Ascending aorta (tissue), 2 donors: ENCODE data around the gene PLXNA2. TPM values are rescaled to one million over a fixed set of nuclear protein-coding genes. Genes with fewer than 3 reads are reported as not detected.

Source experiments
- DNase-seq, 2 donors: peaks; one replicate each; pipeline ENCODE4 v3.0.0-alpha.2; 2019; ENCODE audit warnings: low spot score in 2 of 2
- H3K27ac ChIP-seq, 2 donors: fragments of 200-600 bp; sonication (generic); one replicate each; pipeline ENCODE4 v1.5.1; 2016 to 2017; ENCODE audit warnings: mild to moderate bottlenecking in 1 of 2
- H3K27me3 ChIP-seq: fragments of 200-600 bp; sonication (generic); one replicate; pipeline ENCODE4 v1.5.1; 2017
- H3K36me3 ChIP-seq, 2 donors: fragments of 200-600 bp; sonication (generic); one replicate each; pipeline ENCODE4 v1.5.1; 2016
- H3K4me1 ChIP-seq, 2 donors: fragments of 200-600 bp; sonication (generic); one replicate each; pipeline ENCODE4 v1.5.1; 2016 to 2017; ENCODE audit warnings: mild to moderate bottlenecking in 1 of 2
- H3K4me3 ChIP-seq, 2 donors: fragments of 200-600 bp; sonication (generic); one replicate each; pipeline ENCODE4 v1.5.1; 2016 to 2017; ENCODE audit warnings: mild to moderate bottlenecking in 1 of 2
- H3K9me3 ChIP-seq, 2 donors: fragments of 200-600 bp; sonication (generic); one replicate each; pipeline ENCODE4 v1.5.1; 2016
- intact Hi-C: fragments of 100-400 bp; cut with DNase I; formaldehyde crosslinking; loops from one replicate; pipeline ENCODE4 v1.15.1; 2023
- total RNA-seq: library from RNA; depleted of rRNA; stranded (reverse); fragments of >200 nt; gene quantifications from one replicate; pipeline ENCODE4 v1.1.0, GENCODE V29; 2016
- TF ChIP-seq, protein P1 (sequence below), 3 experiments: fragments of 200-600 bp in 2 of 3; fragments of 450-650 bp in 1 of 3; sonication (generic) in 2 of 3; IDR thresholded peaks; one replicate each; pipeline ENCODE4 v1.5.1; 2016 to 2019; ENCODE audit warnings: antibody characterized with exemption in 3 of 3, mild to moderate bottlenecking in 1 of 3, moderate library complexity in 1 of 3

The PLXNA2 gene
- total RNA-seq, 1 donor from 2014 or later, result 33.0 TPM

DNA sequence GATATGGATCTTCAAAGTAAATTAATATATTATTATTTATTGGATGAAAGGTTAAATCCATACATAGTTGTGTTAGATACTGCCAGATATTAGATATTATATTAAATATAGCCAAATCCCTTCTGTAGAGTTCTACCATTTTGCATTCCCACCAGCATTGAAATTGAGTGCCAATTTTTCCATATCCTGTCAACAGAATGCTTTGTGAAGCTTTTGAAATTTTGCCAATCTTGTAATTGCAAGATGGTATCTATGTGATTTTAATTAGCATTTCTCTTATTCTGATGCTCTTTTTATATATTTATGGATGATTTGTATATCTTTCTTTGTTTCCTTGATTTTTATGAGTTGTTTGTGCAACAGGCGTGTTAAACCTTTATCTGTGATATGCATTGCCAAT lies 266.3 kb downstream of the PLXNA2 start:
- no peaks in the 10 kb centered on the region for H3K4me1 ChIP-seq
- H3K4me3 ChIP-seq, result no peak overlapping the region
- H3K27ac ChIP-seq, result no peak overlapping the region
- no peaks in the 10 kb centered on the region for H3K36me3 ChIP-seq
- DNase-seq, result no peak
- H3K27me3 ChIP-seq, result no peaks in the 10 kb centered on the region
- H3K9me3 ChIP-seq, result no peaks in the 10 kb centered on the region
- intact Hi-C loops, result no loop called here
- TF ChIP-seq, protein P1, sequence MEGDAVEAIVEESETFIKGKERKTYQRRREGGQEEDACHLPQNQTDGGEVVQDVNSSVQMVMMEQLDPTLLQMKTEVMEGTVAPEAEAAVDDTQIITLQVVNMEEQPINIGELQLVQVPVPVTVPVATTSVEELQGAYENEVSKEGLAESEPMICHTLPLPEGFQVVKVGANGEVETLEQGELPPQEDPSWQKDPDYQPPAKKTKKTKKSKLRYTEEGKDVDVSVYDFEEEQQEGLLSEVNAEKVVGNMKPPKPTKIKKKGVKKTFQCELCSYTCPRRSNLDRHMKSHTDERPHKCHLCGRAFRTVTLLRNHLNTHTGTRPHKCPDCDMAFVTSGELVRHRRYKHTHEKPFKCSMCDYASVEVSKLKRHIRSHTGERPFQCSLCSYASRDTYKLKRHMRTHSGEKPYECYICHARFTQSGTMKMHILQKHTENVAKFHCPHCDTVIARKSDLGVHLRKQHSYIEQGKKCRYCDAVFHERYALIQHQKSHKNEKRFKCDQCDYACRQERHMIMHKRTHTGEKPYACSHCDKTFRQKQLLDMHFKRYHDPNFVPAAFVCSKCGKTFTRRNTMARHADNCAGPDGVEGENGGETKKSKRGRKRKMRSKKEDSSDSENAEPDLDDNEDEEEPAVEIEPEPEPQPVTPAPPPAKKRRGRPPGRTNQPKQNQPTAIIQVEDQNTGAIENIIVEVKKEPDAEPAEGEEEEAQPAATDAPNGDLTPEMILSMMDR (IDR thresholded peaks at IDR 0.05), result no peak

DNA sequence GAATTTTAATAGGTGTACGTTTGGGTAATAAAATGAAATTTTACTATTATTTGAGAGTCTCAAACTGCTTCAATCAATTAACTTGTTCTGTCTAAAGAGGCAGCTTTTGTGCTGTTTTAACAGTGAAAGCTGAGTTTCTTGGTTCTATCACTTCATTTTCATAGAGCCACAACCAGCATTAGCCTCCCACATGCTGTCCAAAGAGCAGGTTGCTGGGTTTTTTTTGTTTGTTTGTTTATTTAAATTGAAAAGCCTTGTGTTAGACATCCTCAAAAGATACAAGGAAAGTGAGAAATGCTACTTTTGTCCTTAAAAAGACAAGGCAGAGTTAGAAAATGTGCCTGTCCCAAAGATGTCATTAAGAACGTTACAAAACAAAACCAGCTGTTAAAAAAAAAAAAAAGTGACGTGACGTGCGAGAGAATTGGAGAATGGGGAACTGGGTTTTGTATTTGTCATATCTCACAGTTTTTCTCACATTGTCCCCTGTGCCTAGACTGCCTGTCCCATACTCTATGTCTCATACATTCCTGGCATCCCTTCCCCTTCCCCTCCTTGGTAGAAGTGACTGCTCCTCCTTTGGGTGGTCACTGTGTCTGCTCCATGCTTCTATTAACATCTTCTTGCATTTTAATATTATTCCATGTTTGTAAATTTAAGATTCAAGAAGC lies 270.2 kb downstream of the PLXNA2 start:
- DNase-seq, result no peak
- Histone ChIP-seq H3K4me1 (no peaks in the 10 kb centered on the region), H3K4me3 (no peak overlapping the region), H3K36me3 (no peaks in the 10 kb centered on the region), H3K27me3 (no peaks in the 10 kb centered on the region), H3K27ac (no peak overlapping the region), H3K9me3 (no peaks in the 10 kb centered on the region)
- TF ChIP-seq, protein P1 (IDR thresholded peaks at IDR 0.05), result no peak
- intact Hi-C loops, result no loop called here

DNA sequence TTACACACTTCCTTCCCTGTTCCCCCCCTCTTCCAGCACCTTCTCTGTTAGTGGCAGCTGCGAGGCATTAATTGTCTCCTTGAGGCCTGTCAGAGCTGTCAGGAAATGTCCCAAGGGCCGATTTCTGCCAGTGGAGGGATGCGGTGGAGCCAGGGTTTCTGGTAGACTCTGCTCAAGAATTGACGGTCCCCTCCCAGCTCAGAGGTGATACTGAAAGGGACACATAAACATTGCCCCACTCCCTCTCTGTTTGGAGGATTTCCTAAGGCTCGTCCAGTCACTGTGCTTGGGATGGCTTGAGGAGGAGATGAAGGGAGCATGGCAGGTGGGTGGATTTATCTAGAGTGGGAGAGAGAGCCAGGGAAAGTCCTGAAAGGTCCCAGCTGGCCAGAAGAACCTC lies 271.8 kb downstream of the PLXNA2 start:
- H3K4me3 ChIP-seq, result no peak overlapping the region
- H3K4me1 ChIP-seq, result no peaks in the 10 kb centered on the region
- no peak for DNase-seq
- no peaks in the 10 kb centered on the region for H3K9me3 ChIP-seq
- H3K27me3 ChIP-seq, result no peaks in the 10 kb centered on the region
- TF ChIP-seq, protein P1 (IDR thresholded peaks at IDR 0.05), result no peak
- no peak overlapping the region for H3K27ac ChIP-seq
- H3K36me3 ChIP-seq, result no peaks in the 10 kb centered on the region
- intact Hi-C loops, result no loop called here
